Cardiac muscle cell (in vitro differentiated cells and primary cell): ENCODE data around the gene KLRF1. TPM values are rescaled to one million over a fixed set of nuclear protein-coding genes. Genes with fewer than 3 reads are reported as not detected.
A peak's percentile ranks its signal among the peaks of the same experiment; 100 is the strongest.

Experiments
- DNase-seq, 2 donors: peaks; one replicate each; pipeline versions ENCODE4 v3.0.0 to v3.0.0-alpha.2; 2010 to 2017; ENCODE audit warnings: low read depth in 1 of 2, low spot score in 1 of 2
- H3K27ac ChIP-seq: fragments of 200-600 bp; sonication (generic); 2 replicates; pipeline ENCODE4 v1.5.1; 2016
- H3K27me3 ChIP-seq: fragments of 200-600 bp; sonication (generic); 2 replicates; pipeline ENCODE4 v1.6.0; 2016; ENCODE audit warnings: control low read depth
- H3K36me3 ChIP-seq: fragments of 200-600 bp; sonication (generic); 2 replicates; pipeline ENCODE4 v1.5.1; 2016; ENCODE audit warnings: control low read depth
- H3K4me1 ChIP-seq: fragments of 200-600 bp; sonication (generic); 2 replicates; pipeline ENCODE4 v1.8.1; 2017; ENCODE audit warnings: low read depth, mild to moderate bottlenecking, mixed run types
- H3K4me3 ChIP-seq: fragments of 200-600 bp; sonication (generic); 2 replicates; pipeline ENCODE4 v1.5.1; 2016; ENCODE audit warnings: mild to moderate bottlenecking
- H3K9me3 ChIP-seq: fragments of 200-600 bp; sonication (generic); 2 replicates; pipeline ENCODE4 v1.5.1; 2017; ENCODE audit warnings: low read depth, mild to moderate bottlenecking, control low read depth
- CTCF ChIP-seq: IDR thresholded peaks from 2 replicates; pipeline ENCODE4 v1.5.1; 2012; ENCODE audit warnings: low read depth, mild to moderate bottlenecking, low read length
- polyA plus RNA-seq: library from polyadenylated mRNA; unstranded; fragments of >200 nt; fragmentation: Nextera tagmentation; extraction: Ambion mirVana; gene quantifications from 2 replicates; pipeline ENCODE4 v1.2.1, GENCODE V29; 2016
- total RNA-seq: library from RNA; depleted of rRNA; stranded (reverse); fragments of >200 nt; gene quantifications from 2 replicates; pipeline ENCODE4 v1.2.3, GENCODE V29; 2016

Gene KLRF1
- total and polyA plus RNA-seq, 2 experiments from 2014 or later = not detected

- Histone ChIP-seq H3K4me3 (no peak overlapping the region), H3K27me3 (no peaks in the 10 kb centered on the region), H3K4me1 (peaks cover 4% of the 10 kb centered on the region), H3K27ac (no peak overlapping the region), H3K36me3 (no peaks in the 10 kb centered on the region), H3K9me3 (no peaks in the 10 kb centered on the region)
- no peak for TF ChIP-seq CTCF
- DNase-seq = peak in 1 of 2 donors; percentile 3
Measured at GRCh38 chr12:9867531-9867930, 40.2 kb downstream of the KLRF1 start.

GRCh38 chr12:9868311-9868801 lies 41.1 kb downstream of the KLRF1 start:
- peak in 1 of 2 donors; percentile 2 for DNase-seq
- no peak for TF ChIP-seq CTCF
- no peaks in the 10 kb centered on the region for H3K27me3 ChIP-seq
- no peaks in the 10 kb centered on the region for H3K9me3 ChIP-seq
- no peak overlapping the region for H3K27ac ChIP-seq
- H3K36me3 ChIP-seq = no peaks in the 10 kb centered on the region
- peaks cover 4% of the 10 kb centered on the region for H3K4me1 ChIP-seq
- no peak overlapping the region for H3K4me3 ChIP-seq

GRCh38 chr12:9868951-9869306 lies 41.6 kb downstream of the KLRF1 start:
- no peak for TF ChIP-seq CTCF
- H3K27me3 ChIP-seq = no peaks in the 10 kb centered on the region
- H3K36me3 ChIP-seq = no peaks in the 10 kb centered on the region
- DNase-seq = no peak
- peaks cover 4% of the 10 kb centered on the region for H3K4me1 ChIP-seq
- H3K4me3 ChIP-seq = no peak overlapping the region
- H3K9me3 ChIP-seq = no peaks in the 10 kb centered on the region
- H3K27ac ChIP-seq = no peak overlapping the region

GRCh38 chr12:9869307-9870161 lies 42.3 kb downstream of the KLRF1 start, which contains the start of gene CLEC2B:
Gene CLEC2B (minus strand): TSS chr12:9869354.
- Histone ChIP-seq H3K4me1 (peaks cover 4% of the 10 kb centered on the region), H3K27ac (no peak within 1 kb of the TSS), H3K9me3 (no peaks in the 10 kb centered on the region), H3K27me3 (no peaks in the 10 kb centered on the region), H3K4me3 (no peak within 1 kb of the TSS), H3K36me3 (no peaks in the 10 kb centered on the region)
- no peak for TF ChIP-seq CTCF
- peak in 1 of 2 donors; percentile 85 for DNase-seq

- Histone ChIP-seq H3K27ac (no peak overlapping the region), H3K9me3 (no peaks in the 10 kb centered on the region), H3K4me3 (no peak overlapping the region), H3K36me3 (no peaks in the 10 kb centered on the region), H3K27me3 (no peaks in the 10 kb centered on the region), H3K4me1 (peaks cover 4% of the 10 kb centered on the region)
- DNase-seq = peak in 1 of 2 donors; percentile 31
- no peak for TF ChIP-seq CTCF
Measured at GRCh38 chr12:9870286-9870866, 43.1 kb downstream of the KLRF1 start.
